Measurements from ENCODE around the gene CREB1.
"Not testable (repeated sequence)": the region's sequence is repeated elsewhere in the genome, so short reads cannot be mapped to it uniquely, and the experiment has no call there.

Gene CREB1

DNA sequence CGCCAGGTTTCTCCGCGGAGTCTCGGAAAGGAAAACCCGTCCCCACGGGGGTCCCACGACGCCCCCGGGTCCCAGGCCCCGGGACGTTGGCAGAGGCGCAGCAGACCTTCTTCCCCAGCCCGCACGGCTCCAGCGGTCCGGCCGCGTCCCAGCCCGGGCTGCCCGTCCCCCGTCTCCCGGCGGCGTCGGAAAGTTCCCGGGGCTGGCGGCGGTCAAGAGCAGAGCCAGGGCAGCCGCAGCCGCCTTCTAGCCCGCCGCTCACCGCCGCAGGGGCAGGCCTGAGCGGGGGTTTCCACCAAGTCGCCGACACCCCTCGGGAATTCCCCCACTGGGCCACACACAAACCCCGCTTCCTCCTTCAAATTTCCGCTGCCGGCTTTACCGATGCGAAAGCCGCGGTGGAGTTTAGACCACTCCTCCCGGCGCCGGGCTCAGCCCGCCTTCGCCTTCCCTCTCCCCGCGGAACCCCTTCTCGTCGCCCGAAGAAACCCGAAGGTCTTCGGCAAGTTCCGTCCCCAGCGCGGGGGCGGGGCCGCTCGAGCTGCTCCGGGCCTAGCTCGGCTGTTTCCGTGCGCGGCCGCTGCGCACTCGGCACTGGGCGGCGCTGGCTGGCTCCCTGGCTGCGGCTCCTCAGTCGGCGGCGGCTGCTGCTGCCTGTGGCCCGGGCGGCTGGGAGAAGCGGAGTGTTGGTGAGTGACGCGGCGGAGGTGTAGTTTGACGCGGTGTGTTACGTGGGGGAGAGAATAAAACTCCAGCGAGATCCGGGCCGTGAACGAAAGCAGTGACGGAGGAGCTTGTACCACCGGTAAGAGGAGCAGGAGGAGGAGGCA lies at the start of gene CREB1:
Gene CREB1 (plus strand): TSS at position 633 of the 830 bp plus-strand sequence. CDS start 25,674 bp downstream, outside the sequence.
- peak; percentile 100 for DNase-seq

DNA sequence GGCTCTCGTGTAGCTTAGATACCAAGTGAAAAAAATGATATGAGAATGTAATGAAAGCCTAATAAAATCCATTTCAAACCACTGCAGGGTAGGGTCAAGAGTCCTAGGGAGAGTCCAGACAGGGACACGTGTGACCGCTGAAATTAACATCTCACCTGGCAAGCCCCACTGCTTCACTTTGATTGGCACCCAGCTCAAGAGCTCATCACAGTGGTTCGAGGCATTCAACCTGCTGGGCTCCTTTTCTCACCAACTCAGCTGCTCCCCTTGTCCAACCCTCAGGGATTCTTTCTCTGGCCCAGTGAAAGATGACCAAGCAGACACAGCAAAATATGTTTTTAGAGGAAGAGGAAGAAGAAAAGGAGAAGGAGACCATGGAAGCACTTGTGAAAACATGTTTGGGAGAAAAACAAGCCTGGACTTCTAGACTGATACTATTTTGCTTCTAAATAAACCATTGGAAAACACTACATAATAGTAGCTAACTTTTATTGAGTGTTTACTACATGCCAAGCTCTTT lies 49.2 kb upstream of the CREB1 start:
- no peak for DNase-seq

DNA sequence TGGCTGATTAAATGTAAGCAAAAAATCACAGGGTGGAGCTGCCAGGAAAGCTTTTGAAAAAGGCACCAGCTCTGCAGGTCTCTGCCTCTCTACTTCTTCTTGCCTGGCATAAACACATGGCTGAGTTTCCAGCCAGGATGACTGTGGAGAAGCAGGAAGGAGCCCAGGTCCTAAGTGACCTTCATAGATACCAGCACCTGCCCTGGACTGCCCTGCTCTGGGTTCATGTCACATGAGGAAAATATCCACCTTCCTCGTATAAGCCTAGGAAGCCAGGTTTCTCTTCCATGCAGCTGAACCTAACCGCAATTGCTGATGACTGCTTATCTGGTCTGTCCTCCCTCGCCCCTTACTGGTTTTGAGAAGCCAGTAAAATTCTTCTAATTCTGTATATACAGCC lies 47.8 kb upstream of the CREB1 start:
- DNase-seq: no peak

DNA sequence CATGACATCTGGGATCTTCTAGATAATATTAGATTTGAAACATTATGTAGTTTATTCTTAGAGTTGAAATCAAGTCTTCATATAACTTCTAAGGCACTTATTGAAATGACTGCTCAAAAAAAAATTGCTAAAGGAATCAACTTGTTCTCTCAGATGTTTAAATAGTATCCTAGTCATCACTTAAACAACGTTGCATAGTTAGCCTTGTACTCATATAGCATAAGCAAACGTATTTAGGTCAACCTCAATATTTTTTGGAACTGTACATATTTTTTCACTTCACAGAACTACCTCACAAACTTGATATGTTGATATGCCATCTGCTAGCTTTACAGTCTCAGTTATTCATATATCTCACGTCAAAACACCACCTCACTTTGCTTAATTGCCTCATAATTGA lies 47.1 kb upstream of the CREB1 start:
- DNase-seq: no peak

DNA sequence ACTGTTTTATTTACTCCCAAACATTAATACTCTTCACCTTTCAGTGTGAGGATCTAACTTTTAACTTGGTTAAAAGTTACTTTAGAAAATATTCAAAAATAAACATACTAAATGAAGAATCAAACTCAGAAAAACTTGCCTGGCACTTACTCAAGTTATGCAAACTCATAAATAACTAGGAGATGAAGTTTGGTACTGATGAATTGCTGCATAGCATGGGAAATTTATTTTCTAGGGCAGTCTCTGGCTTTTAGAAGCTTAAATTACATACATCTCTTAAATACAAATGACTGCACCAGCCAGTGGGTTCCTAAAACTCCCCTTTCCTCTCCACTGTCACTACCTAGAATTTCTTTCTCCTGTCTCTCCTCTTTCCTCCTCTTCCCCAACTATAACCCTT lies 46.7 kb upstream of the CREB1 start:
- no peak for DNase-seq

DNA sequence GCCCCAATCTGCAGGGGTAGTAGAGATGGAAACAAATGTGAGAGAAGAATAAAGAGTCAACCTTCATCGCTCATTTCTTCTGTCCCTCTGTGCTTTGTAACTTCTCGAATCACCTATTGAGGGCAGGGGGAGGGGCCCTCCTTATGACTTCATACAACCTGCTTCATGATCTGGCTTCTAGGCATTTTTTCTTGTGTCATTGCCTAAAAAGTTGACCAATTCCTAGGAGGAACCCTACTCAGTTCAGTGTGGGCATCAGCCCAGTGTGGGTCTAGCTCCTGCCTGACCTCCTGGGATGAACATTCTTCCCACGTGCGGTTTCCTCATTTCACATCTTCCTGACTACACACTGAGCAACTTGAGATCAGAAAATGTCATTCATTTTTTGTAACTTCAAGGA lies 46.3 kb upstream of the CREB1 start:
- DNase-seq: no peak

DNA sequence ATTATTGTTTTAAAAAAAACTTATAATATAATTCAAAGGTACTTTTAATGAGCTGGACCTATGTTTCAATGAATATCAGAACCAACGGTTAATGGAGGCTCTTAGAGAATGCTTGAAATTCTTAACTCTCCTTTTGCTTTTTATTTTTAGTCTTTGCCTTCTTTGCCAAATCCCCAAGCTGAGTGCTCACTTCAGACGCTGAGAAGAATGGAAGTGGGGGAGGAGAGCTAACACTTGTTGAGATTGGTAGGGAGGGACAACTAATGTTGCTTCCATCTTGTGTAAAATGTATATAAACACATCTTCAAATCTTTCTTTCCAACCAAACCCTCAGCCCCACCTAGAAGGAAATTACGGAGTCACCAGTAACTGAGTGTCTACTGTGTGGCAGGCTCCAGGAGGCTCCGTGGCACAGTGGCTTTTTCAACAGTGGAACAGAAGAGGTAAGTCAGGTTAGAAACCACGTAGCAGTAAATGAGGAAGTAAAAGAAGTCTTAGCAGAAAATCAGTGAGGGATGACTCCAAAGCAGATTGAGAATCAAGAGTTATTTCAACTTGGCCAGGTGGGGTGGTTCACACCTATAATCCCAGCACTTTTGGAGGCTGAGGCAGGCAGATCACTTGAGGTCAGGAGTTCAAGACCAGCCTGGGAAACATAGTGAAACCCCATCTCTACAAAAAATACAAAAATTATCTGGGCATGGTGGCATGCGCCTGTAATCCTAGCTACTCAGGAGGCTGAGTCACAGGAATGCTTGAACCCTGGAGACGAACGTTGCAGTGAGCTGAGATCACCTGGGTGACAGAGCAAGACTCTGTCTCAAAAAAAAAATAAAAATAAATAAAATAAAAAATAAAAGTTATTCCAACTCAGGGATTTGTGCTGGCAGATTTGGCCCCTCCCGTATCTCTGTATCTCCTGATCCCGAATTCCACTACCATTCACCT lies 45.0 kb upstream of the CREB1 start:
- DNase-seq: no peak

DNA sequence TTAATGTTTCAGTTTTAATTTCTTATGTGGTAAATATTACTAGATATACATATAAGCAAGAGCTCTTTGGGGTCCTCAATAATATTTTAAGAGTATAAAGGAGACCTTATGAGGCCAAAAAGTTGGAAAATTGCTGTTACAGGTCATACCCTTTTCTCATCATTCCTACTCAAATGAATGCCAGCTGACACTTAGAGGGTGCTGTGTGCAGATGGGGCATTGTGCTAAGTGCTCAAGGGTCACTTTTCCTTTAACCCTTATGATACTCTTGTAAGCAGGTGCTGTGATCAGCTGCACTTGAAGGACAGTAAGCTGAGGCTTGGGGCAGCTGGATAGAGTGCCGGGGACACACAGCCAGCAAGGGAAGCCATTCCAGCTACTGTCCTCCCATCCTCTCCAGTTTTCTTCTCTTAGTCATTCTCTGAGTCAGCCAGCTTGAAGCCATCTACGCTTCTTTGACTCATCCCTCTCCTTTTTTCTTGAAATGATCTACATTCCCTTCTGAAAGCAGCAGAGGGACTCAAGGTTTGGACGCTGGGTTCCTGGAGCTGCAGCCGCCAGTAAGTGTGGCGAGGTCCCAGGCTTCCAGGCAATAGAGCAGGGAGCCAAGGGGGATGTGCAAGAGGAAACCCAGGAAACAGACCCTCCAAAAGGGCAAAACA lies 42.0 kb upstream of the CREB1 start:
- DNase-seq: no peak

DNA sequence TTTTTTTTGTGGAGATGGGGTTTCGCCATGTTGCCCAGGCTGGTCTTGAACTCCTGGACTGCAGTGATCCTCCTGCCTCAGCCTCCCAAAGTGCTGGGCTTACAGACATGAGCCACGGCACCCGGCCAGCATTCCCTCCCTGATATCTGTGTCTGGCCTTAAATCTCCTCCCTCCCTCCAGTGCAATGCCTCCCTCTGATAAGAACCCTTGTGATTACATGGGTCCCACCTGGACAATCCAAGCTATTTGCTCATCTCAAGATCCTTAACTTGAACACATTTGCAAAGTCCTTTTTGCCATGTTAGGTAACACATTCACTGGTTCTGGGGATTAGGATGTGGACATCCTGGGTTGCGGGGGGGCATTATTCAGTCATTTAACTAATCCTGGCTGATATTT lies 40.5 kb upstream of the CREB1 start:
- DNase-seq: no peak

DNA sequence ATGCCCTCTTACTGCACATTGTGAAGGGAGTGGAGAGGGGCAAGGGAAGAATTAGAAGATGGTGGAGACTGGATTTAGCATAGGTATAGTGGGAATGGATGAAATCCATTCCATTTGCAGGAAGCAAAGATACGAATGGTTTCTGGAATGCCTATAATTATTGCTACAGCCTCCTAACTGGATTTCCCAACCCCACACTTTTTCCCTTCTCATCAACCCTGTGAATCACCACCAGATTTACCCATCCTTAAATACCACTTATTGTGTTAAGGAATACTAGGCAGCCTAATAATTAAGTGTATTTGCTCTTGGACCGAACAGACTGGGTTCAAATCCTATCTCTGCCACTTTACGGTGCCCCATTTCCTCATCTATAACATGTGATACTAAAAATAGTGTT lies 39.3 kb upstream of the CREB1 start:
- no peak for DNase-seq

DNA sequence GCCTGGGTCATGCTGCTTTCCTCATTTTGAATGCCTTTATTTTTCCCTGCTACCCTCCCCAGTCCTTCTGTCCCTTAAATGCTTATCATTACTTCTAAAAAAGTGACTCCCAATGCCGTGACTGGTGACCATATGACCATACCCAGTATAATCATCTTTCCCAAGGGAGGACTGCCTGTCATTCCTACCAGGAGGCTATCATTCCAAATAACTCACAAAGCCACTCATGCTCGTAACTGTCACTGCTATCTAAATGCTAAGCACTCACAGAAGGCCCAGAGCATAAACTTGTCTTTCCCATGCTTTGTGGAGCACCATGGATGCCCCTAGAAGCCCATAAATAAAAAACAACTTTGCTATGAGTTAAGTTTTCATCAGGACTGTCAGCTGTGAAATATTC lies 38.7 kb upstream of the CREB1 start:
- DNase-seq: no peak

DNA sequence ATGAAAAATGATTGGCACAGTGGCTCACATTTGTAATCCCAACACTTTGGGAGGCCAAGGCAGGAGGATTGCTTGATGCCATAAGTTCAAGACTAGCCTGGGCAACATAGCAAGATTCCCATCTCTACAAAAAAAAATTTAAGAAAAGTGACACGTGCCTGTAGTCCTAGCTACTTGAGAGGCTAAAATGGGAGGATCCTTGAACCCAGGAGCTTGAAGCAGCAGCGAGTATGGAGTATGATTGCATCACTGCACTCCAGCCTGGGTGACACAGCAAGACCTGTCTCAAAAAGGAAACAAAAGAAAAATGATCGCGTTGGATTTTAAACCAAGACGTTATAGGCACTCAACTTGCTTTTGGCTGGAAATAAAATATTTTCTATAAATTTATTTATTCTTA lies 37.8 kb upstream of the CREB1 start:
- no peak for DNase-seq

DNA sequence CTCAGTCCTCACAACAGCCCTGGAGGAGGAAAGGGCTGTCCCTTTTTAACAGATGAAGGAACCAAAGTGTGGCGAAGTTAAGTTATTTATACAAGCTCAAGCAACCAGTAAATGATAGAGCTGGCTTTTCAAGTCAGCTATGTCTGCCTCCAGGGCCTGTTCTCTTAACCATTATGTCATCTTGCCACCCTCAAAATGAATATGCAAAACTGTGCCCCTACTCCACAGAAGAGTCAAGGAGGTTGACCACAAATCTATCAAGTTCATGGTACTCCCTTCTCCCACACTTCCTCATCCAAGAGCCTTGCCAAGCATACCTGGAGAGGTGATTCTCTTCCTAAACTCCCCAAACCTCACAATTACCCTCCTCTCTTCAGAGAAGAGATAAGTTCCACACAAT lies 37.3 kb upstream of the CREB1 start:
- no peak for DNase-seq

DNA sequence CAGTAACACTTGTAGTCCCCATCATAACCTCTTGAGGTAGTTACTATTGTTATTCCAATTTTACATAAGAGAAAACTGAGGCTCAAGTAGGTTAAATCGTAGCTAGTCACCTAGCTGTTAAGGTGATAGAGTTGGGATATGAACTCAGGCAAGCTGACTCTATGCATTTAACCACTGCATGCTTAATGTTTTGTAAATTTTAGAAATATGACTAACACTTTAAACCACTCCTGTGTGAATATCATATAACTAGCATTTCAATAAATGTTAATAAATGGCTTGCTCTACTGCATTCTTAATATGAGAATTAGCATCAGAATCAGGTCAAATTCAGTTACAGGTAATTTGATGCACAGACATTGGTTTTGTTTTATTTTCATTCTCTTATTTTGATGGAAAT lies 35.6 kb upstream of the CREB1 start:
- no peak for DNase-seq

DNA sequence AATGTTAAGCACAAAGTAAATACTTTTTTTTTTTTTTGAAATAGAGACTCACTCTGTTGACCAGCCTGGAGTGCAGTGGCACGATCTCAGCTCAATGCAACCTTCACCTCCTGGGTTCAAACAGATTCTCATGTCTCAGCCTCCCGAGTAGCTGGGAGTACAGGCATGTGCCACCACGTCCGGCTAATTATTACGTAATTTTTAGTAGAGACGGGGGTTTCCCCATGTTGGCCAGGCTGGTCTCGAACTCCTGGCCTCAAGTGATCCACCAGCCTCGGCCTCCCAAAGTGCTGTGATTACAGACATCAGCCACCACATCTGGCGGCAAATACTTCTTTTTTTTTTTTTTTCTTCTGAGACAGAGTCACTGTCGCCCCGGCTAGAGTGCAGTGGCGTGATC lies 32.8 kb upstream of the CREB1 start:
- not testable (repeated sequence) for DNase-seq

DNA sequence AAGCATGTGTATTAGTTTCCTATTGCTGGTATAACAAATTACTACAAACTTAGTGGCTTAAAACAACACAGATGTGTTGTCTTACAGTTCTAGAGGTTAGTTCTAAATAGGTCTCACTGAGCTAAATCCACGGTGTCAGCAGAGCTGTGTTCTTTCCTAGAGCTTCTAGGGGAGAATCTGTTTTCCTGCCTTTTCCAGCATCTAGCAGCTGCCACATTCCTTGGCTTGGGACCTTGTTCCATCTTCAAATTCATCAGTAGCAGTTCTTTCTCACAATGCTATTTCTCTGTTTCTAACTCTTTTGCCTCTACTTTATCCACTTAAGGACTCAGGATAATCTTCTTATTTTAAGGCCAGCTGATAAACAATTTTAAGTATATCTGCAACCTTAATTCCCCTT lies 32.2 kb upstream of the CREB1 start:
- no peak for DNase-seq

DNA sequence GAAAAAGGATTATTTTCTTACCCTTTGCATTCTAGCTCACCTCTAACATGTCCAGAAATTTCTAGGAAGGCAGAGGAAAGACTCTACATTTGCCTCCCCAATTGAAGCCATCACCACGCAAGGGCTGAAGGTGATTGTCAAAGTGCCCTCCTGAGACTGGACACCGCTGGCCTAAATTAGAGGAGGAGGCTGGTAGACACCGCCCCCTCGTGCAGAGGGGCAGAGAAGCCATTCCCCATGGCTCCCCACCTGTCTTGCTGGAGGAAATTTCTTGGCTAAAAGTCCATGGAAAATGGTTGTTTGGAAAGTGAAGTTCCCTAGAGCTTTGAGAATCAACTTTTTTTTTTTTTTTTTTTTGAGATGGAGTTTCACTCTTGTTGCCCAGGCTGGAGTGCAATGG lies 31.3 kb upstream of the CREB1 start:
- no peak for DNase-seq

DNA sequence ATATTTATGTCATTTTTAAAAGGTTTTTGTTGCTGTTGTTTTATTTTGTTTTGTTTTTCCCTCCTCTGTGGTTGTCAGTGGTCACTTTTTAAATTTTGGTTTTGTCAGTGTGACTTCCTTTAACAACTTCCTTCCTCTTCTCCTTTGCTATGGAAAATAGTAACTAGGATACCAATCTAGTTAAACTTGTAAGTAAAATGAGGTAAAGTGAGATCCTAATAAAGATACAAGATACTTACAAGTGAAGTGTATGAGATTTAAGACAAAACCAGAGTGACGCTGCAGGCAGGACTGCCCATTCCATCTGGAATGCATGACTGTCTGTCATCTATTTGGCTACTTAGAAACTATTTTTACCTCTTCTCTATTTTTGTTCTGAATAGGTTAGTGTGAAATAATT lies 30.6 kb upstream of the CREB1 start:
- DNase-seq: no peak

DNA sequence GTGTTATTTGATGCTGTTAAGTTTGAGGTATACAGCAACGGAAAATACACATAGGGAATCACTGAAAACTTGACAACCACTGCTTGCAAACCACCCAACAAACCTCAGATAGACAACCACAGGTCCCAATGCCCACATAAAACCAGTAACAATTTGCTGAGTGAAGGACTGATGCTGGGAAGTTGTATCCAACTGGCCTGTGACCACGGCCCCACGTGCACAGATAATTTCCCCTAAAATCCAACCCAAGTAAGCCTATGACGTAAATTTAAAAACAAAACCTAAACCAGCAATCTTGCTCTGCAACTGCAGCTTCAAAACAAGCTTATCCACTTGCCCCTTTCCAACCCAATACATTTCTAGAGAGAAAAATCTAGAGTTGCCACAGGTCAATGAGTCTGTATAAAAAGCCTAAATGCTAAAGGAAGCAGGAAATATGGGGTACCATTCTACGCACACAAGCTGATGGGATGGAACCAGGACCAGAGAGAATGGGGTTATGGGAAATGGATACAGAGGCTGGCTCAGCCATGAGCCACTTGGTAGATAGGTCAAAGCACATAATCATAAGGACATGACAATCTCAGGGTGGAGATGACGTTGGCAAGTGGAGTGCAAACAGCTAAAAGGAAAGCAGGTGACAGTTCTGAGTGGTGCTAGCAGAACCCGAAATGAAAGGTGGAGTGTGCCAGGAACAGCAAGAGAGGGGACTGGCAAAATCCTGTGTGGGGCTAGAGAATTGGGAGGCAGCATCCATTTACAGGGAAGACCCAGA lies 27.8 kb upstream of the CREB1 start:
- DNase-seq: no peak

DNA sequence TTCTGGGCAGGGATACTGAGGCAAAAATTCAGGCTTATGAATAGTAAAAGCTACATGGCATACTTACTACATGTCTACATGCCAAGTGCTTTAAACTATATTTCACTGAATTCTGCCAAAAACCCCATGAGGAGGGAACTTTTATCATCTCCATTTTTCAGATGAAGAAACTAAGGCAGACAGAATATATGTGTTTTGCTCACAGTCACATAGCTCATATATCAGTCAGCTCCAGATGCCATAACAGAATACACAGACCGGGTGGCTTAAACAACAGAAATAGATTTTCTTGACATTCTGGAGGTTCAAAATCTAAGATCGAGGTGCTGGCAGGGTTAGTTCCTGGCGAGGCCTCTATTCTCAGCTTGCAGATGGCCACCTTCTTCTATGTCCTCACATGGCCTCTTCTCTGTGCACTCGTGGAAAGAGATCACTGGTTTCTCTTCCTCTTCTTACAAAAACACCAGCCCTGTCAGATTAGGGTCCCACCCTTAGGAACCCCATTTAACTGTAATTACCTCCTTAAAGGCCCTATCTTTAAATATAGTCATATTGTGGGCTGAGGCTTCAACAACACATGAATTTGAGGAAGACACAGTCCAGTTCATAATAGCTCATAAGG lies 27.1 kb upstream of the CREB1 start:
- no peak for DNase-seq

DNA sequence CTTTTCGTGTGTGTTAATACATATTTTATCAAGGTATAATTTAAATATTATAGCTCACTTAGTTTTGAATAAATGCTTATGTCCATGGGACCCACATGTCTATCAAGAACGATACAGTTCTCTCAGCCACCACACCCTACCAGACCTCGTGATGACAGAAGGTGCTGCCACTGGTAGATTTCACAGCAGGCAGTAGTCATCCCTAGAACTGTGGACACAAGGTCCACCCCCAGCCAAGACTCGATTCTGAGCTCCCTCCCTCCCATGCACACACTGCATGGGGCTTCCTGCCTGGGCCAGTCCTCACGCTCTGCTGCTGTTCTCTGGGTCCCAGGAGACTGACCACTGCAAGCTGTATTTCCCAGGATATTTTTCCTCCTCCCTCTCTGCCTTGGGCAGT lies 26.5 kb upstream of the CREB1 start:
- DNase-seq: no peak

Data from stimulated activated CD4-positive, alpha-beta T cell treated with anti-CD3 and anti-CD28 coated beads, Interleukin-2, amount 100 ng/mL, for 24 hours (primary cell).